Measurements from ENCODE around the gene TST. TPM values are rescaled to one million over a fixed set of nuclear protein-coding genes. Genes with fewer than 3 reads are reported as not detected.
"Not testable (repeated sequence)": the region's sequence is repeated elsewhere in the genome, so short reads cannot be mapped to it uniquely, and the experiment has no call there.

Gene TST
- total RNA-seq, 1 donor from 2014 or later = 21.3 TPM

- H3K4me1 Mint-ChIP-seq = no peaks in the 10 kb centered on the region
- H3K4me3 Mint-ChIP-seq = no peak overlapping the region
- H3K9me3 Mint-ChIP-seq = no peaks in the 10 kb centered on the region
- no peaks in the 10 kb centered on the region for H3K36me3 Mint-ChIP-seq
- no peak overlapping the region for H3K27ac Mint-ChIP-seq
- no peak for DNase-seq (ENCODE audit: low spot score in 2 of 2, unreplicated experiment in 2 of 2)
- H3K27me3 Mint-ChIP-seq (ENCODE audit: low read depth) = peaks cover 28% of the 10 kb centered on the region
- TF ChIP-seq, protein P1, sequence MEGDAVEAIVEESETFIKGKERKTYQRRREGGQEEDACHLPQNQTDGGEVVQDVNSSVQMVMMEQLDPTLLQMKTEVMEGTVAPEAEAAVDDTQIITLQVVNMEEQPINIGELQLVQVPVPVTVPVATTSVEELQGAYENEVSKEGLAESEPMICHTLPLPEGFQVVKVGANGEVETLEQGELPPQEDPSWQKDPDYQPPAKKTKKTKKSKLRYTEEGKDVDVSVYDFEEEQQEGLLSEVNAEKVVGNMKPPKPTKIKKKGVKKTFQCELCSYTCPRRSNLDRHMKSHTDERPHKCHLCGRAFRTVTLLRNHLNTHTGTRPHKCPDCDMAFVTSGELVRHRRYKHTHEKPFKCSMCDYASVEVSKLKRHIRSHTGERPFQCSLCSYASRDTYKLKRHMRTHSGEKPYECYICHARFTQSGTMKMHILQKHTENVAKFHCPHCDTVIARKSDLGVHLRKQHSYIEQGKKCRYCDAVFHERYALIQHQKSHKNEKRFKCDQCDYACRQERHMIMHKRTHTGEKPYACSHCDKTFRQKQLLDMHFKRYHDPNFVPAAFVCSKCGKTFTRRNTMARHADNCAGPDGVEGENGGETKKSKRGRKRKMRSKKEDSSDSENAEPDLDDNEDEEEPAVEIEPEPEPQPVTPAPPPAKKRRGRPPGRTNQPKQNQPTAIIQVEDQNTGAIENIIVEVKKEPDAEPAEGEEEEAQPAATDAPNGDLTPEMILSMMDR (IDR thresholded peaks at IDR 0.05; ENCODE audit: unreplicated experiment) = no peak
These were observed 20.5 kb downstream of the TST start for GRCh38 chr22:36998620-36999351.

DNA sequence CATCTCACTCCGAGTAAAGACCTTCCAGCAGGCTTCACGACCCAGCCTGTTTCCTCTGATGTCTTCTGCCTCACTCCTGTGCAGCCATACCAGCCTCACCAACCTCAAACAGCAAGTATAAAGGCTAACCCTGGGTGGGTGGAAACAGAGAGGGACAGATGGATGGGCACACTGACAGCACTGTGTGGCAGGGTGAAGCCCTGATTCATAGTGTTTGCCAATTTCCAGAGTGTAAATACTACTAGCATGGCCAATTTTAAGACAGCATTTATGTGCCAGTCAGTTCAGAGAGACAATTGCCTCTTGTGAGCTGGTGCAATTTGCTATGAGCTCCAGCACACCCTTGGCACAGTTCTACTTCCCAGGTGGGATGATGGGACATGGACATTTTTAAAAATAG, 21.5 kb downstream of the TST start:
- Mint-ChIP-seq H3K27me3 (ENCODE audit: low read depth) (peaks cover 25% of the 10 kb centered on the region), H3K9me3 (no peaks in the 10 kb centered on the region)

GRCh38 chr22:36991206-36991605, 28.0 kb downstream of the TST start:
- DNase-seq (ENCODE audit: low spot score in 2 of 2, unreplicated experiment in 2 of 2) = no peak
- no peak overlapping the region for H3K27ac Mint-ChIP-seq
- H3K4me3 Mint-ChIP-seq = no peak overlapping the region

More for the DNA sequence above, 21.5 kb downstream of the TST start:
- TF ChIP-seq, protein P1 (IDR thresholded peaks at IDR 0.05; ENCODE audit: unreplicated experiment) = no peak
- Mint-ChIP-seq H3K4me3 (no peak overlapping the region), H3K27ac (no peak overlapping the region), H3K36me3 (no peaks in the 10 kb centered on the region), H3K4me1 (no peaks in the 10 kb centered on the region)
- no peak for DNase-seq (ENCODE audit: low spot score in 2 of 2, unreplicated experiment in 2 of 2)

DNA sequence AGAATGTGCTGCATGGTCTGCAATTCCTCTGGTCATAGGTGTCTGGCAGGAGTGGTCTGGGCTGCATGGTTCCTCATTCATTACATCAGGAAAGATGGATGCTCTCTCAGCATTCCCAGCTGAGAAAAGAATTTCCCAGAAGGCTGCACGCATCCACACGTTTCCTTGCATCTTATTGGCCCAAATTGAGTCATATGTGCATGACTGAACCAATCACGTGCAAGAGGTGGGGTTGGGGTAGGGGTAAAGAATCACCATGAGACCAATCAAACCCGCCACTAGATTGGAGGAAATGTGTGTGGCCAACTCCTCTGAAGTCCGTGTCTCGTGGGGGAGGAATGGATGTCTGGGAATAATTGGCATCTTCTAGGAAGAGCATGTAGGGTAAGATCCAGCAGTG, 28.8 kb downstream of the TST start:
- Mint-ChIP-seq H3K27me3 (ENCODE audit: low read depth) (peaks cover 59% of the 10 kb centered on the region), H3K36me3 (no peaks in the 10 kb centered on the region), H3K27ac (no peak overlapping the region), H3K4me1 (no peaks in the 10 kb centered on the region), H3K4me3 (no peak overlapping the region), H3K9me3 (peaks cover 9% of the 10 kb centered on the region)
- no peak for DNase-seq (ENCODE audit: low spot score in 2 of 2, unreplicated experiment in 2 of 2)
- TF ChIP-seq, protein P1 (IDR thresholded peaks at IDR 0.05; ENCODE audit: unreplicated experiment) = no peak

More at GRCh38 chr22:36991206-36991605, 28.0 kb downstream of the TST start:
- TF ChIP-seq, protein P1 (IDR thresholded peaks at IDR 0.05; ENCODE audit: unreplicated experiment) = no peak
- Mint-ChIP-seq H3K27me3 (ENCODE audit: low read depth) (peaks cover 61% of the 10 kb centered on the region), H3K9me3 (peaks cover 3% of the 10 kb centered on the region), H3K4me1 (no peaks in the 10 kb centered on the region), H3K36me3 (no peaks in the 10 kb centered on the region)

DNA sequence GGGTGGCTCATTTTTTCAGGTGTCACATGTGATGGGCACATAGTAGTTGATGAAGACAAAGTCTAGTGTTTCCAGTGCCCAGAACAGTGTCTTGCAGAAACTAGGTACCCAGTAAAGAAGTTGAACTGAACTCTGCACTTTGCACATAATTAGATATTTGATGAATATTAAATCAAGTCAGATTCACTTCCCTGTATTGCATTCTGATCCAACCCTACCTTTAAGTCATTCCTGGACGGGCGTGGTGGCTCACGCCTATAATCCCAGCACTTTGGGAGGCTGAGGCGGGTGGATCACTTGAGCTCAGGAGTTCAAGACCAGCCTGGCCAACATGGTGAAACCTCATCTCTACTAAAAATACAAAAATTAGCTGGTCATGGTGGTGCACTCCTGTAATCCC, 30.2 kb downstream of the TST start:
- H3K4me3 Mint-ChIP-seq; DNase-seq (ENCODE audit: low spot score in 2 of 2, unreplicated experiment in 2 of 2); H3K36me3 Mint-ChIP-seq; H3K4me1 Mint-ChIP-seq; H3K27ac Mint-ChIP-seq: not testable (repeated sequence)
- peaks cover 11% of the 10 kb centered on the region for H3K9me3 Mint-ChIP-seq
- peaks cover 56% of the 10 kb centered on the region for H3K27me3 Mint-ChIP-seq (ENCODE audit: low read depth)

DNA sequence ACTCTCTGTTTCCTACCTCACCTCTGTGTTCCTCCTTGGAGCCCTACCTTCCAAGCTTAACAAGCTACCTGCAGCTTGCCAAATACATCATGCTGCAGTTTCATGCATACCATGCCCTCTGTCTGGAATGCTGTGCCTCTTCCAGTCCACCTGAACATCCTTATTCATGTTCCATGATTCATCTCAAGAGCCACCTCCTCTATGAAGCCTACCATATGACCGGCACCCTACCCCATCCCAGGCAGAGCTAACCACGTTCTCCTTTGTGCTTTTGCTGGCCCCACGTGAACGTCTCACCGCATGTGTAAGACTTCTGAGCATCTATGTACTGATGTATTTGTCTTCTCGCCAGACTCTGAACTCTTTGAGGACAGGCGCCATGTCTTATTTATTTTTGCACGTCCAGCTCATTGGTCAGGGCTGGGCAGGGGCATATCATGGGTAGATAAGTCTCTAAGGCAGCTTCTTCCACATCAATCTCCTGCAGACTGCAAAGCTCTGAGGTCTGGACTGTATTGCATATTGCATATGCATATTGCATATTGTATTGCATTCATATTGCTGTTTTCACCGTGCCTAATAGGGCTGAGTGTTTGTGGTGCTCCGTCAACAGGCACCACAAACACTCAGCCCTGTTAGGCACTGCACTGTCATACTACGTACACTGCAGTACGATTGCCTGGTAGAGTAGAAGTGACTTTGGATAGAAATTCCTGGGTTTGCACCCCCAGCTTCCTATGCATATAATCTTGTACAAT, 31.0 kb downstream of the TST start:
- peaks cover 11% of the 10 kb centered on the region for H3K9me3 Mint-ChIP-seq

More for the DNA sequence above, 31.0 kb downstream of the TST start:
- no peak overlapping the region for H3K27ac Mint-ChIP-seq
- H3K4me1 Mint-ChIP-seq = no peaks in the 10 kb centered on the region
- peaks cover 58% of the 10 kb centered on the region for H3K27me3 Mint-ChIP-seq (ENCODE audit: low read depth)
- H3K4me3 Mint-ChIP-seq = no peak overlapping the region
- H3K36me3 Mint-ChIP-seq = no peaks in the 10 kb centered on the region
- DNase-seq (ENCODE audit: low spot score in 2 of 2, unreplicated experiment in 2 of 2) = no peak
- TF ChIP-seq, protein P1 (IDR thresholded peaks at IDR 0.05; ENCODE audit: unreplicated experiment) = no peak

All from mesothelial cell of epicardium (in vitro differentiated cells).